Measurements from ENCODE around the gene MGAT5.

Gene MGAT5

DNA sequence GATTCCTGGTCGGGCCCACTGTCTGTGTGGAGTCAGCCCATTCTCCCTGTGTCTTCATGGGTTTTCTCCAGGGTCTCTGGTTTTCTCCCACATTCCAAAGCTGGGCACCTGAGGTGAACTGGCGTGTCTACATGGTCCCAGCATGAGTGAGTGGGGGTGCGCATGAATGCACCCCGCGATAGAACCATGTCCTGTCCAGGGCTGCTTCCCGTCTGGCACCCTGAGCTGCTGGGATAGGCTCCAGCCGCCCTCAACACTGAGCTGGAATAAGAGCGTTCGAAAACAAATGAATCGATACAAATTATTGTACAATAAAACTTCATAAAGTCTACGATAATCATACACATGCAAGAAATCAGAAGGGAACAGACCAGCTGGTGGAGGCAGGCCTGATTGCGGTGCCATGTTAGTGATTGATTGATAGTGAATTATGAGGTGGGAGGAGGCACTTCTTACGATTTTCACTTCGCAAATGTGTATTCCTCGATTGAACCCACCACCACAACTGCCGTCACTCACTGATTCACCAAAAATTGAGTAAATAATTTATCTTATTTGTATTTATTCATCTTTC is 186.6 kb downstream of the MGAT5 start:
- no peak for DNase-seq (ENCODE audit: extremely low read depth in 1 of 2, low read depth in 1 of 2)

GRCh38 chr2:134441153-134441863 is 187.4 kb downstream of the MGAT5 start:
- DNase-seq (ENCODE audit: extremely low read depth in 1 of 2, low read depth in 1 of 2), result no peak

DNA sequence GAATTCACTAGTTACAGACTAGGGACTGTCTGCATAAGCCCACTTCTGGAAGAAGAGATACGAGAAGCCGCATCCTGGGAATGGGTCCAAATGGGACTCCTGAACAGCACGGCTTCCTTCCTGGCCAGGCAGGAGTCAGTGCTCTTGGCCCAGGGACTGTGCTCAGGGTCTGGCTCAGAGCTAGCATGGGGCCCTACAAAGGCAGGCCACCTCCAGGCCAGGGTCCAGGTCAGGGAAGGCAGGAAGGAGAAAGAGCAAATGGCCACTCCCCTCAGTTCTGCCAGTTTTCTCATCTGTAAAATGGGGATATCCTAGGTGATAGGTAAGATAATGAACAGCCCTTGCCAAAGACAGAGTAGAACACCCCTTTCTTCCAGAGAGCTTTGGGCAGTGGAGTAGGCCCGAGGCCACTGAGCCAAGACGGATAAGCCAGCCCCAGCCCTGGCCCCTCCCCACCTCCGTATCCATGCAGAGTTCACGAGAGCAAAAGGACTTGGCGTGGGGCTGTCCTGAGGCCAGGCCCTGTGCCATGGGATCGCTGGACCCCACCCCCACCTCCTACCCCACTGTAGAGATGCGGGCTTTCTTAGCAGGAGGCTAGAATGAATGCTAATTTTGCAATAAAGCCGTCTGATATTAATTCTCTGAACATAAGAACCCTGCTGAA is 190.1 kb downstream of the MGAT5 start:
- no peak for DNase-seq (ENCODE audit: extremely low read depth in 1 of 2, low read depth in 1 of 2)

GRCh38 chr2:134445116-134445515 is 191.2 kb downstream of the MGAT5 start:
- DNase-seq (ENCODE audit: extremely low read depth in 1 of 2, low read depth in 1 of 2), result no peak

DNA sequence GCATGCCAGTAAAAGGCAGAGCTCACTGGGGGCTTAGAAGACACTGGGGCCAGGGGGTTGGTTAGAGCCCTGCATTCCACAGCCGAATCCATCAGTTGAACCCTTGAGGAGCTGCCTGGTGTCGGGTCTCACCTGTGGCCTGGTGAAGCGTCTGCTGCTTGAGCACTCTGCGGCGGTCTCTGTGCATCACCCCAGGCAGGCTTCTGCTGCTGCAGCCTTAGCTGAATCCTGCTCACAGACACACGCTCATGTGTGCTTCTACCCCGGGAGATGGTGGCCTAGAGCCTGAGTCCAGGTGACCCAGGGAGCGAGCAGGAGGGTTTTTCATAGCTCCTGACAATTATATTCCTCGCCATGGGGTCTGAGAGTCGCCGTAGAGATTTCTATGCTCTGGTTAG is 192.1 kb downstream of the MGAT5 start:
- no peak for DNase-seq (ENCODE audit: extremely low read depth in 1 of 2, low read depth in 1 of 2)

GRCh38 chr2:134446383-134447017 is 192.6 kb downstream of the MGAT5 start:
- DNase-seq (ENCODE audit: extremely low read depth in 1 of 2, low read depth in 1 of 2), result no peak

DNA sequence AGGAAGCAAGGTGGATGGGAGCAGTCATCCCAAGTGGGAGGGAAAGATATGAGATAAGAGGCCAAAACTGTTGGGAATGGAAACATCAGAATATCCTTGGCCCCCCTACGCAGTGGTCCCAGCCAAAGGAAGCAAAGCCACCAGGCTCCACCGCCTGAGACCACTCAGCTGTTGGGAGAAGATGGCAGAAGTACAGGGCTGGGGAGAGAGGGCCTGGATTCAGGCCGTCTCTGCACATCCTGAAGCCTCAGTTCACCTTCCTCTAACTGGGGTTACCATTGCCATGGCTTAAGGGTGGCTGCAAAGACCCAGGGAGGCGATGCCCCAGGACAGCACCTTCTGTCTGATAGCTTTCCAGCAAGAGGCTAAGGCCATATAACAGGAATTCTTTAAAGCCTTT is 193.8 kb downstream of the MGAT5 start:
- no peak for DNase-seq (ENCODE audit: extremely low read depth in 1 of 2, low read depth in 1 of 2)

DNA sequence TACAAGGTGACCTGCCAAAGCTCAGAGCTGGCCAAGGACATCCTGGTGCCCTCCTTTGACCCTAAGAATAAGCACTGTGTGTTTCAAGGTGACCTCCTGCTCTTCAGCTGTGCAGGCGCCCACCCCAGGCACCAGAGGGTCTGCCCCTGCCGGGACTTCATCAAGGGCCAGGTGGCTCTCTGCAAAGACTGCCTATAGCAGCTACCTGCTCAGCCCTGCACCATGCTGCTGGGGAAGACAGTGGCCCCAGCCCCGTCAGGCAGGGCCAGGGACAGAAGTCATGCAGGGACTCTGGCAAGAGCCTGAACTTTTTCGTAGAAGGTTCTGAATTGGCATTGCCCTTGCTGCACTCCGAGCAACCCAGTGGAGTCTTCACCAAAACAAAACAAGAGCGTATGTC is 194.8 kb downstream of the MGAT5 start:
- no peak for DNase-seq (ENCODE audit: extremely low read depth in 1 of 2, low read depth in 1 of 2)

GRCh38 chr2:134449157-134449556 is 195.3 kb downstream of the MGAT5 start:
- DNase-seq (ENCODE audit: extremely low read depth in 1 of 2, low read depth in 1 of 2), result no peak

DNA sequence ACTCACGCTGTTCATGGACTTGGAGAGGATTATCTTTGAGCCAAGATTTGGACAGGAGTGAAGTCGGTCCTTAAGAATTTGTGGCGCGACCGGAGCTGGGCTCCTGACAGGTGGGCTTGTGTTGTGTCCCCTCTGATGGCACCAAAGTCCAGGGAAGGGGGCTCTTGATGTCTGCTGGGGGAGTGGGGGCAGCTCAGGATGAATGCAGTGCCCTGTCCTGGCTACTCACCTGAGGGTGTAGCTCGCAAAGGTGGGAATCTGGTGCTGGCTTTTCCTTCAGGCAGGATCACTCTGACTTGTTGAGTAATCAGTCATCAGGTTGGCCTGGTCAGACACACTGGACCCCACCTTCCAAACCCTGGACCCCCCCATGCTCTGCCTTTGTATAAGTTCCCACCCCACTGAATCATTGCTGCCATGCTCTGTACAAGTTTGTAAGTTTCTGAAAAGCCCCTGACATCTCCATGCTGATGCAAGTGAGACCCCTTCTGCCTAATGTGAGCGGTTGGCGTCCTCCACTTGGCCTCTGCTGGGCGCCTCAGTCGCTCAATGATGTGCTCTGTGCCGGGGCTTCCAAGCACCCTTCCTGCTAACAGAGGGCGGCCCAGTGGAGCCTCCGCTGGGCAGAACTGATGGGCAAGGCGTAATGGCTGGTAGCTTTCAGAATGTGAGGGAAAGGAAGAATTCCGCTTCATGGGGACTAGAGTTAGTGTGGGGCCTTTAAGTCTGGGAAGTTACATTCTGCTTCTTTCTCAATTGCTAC is 196.1 kb downstream of the MGAT5 start:
- DNase-seq (ENCODE audit: extremely low read depth in 1 of 2, low read depth in 1 of 2), result no peak

DNA sequence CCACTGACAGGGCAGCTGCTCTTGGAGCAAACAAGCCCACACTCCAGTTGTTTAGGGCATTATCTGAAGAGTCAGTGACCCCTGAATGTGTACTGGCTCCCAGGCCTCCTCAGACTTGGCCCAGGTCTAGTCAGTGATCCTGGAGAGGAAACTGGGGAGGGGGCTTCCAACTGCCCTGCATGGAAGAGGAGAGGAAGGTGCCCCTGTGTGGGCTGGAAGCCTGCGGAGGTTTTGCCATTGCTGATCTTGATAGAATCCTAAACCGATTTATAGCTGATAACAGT is 197.4 kb downstream of the MGAT5 start:
- DNase-seq (ENCODE audit: extremely low read depth in 1 of 2, low read depth in 1 of 2), result no peak

GRCh38 chr2:134452042-134452733 is 198.3 kb downstream of the MGAT5 start:
- DNase-seq (ENCODE audit: extremely low read depth in 1 of 2, low read depth in 1 of 2), result no peak

- DNase-seq (ENCODE audit: extremely low read depth in 1 of 2, low read depth in 1 of 2), result no peak
Observed at GRCh38 chr2:134453476-134453875, 199.6 kb downstream of the MGAT5 start.

GRCh38 chr2:134453973-134454372 is 200.1 kb downstream of the MGAT5 start:
- DNase-seq (ENCODE audit: extremely low read depth in 1 of 2, low read depth in 1 of 2), result no peak

DNA sequence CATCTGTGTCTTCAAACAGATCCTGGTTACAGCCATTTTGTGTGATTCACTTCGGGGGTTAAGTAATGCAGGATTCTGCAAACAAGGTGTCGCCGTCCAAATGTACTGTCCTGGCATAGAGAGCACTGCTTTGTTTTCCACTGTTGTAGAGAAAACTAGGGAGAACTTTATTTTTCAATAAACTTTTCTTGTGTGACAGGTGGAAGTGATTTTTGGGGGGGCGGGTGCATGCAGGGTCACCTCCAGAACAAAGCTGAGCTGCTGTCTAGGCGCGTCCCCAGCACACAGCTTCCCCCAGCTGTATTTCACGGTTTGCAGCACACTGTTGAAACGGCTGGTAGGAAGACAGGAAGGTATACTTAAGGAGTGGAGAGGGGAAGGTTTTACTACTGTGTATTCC is 200.6 kb downstream of the MGAT5 start:
- no peak for DNase-seq (ENCODE audit: extremely low read depth in 1 of 2, low read depth in 1 of 2)

DNA sequence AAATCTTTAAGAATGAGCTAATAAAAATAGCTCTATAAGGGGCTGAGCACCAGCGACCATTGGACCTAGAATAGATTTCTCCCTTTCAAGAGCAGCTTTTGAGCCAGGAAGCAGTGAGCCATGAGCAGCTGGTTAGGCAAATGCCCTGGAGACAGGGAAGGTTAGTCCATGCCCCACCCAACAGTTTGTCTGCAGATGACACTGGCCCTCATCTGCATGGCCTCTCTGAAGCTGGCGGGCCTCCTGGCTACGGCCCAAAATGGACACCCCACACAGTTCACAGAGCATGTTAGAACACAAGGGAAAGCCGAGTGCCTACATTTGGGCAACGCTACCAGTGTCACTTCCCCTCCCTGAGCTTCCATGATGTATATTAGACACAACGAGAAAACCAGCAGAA is 201.1 kb downstream of the MGAT5 start:
- DNase-seq (ENCODE audit: extremely low read depth in 1 of 2, low read depth in 1 of 2), result no peak

- no peak for DNase-seq (ENCODE audit: extremely low read depth in 1 of 2, low read depth in 1 of 2)
Observed at GRCh38 chr2:134455426-134455825, 201.6 kb downstream of the MGAT5 start.

- DNase-seq (ENCODE audit: extremely low read depth in 1 of 2, low read depth in 1 of 2), result no peak
Observed at GRCh38 chr2:134457353-134457752, 203.5 kb downstream of the MGAT5 start.

DNA sequence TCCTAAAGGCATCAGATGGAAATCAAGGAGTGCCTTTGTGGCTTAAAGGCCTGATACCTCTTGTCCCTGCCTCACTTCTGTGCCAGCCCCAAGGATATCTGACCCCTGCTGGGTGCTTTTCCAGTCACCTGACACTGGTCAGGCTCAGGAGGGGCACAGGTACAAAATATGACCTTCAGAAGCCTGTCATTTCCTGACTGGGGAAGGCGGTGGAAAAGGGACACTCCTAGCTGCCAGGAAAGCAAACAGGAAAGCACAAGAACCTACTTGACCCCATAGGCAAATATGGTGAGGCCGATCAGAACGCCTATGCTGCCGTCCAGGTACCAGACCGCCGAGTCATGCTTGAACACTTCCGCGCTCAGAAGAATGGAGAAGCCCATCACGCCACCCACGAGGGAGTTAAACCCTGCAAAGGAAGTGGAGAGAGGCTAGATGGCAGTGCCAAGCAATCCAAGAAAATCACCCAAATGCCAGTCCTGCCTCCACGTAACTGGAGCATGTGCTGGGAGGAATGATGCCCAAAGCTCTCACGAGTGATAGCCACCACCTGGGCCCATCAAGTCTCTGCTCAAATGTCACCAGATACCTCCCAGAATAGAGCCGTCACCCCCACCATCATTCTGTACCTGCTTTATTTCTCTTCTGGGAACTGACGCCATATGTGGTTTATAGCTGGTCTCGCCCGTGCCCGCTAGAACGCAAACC is 204.0 kb downstream of the MGAT5 start:
- no peak for DNase-seq (ENCODE audit: extremely low read depth in 1 of 2, low read depth in 1 of 2)

GRCh38 chr2:134458473-134458853 is 204.6 kb downstream of the MGAT5 start:
- DNase-seq (ENCODE audit: extremely low read depth in 1 of 2, low read depth in 1 of 2), result no peak
